ENCODE results near the gene SLC15A5.

Gene SLC15A5

DNA sequence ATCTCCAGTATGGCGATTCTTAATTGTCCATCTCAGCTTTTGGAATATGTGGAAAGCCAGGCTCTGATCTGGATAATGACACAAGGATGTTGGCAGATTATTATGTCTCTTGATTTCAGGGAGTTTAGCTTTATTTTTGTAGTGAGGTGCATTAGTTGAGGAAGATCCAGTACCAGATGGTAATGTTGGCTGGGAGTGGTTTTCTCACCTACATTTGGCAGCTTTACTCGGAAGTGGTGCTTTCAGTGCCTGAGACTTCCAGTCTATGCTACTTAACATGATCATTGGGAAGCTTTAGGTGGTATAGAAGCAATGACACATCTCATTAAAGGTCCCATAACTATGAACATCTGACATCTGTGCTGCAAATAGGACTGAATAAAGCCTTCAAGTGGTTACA is 7.5 kb downstream of the SLC15A5 start:
- H3K4me3 ChIP-seq (ENCODE audit: insufficient read depth, low read depth, low read length, poor library complexity, severe bottlenecking) = no peak overlapping the region
- H3K27ac ChIP-seq (ENCODE audit: insufficient read depth, low read length, poor library complexity, severe bottlenecking) = no peak overlapping the region
- no peaks in the 10 kb centered on the region for H3K4me1 ChIP-seq (ENCODE audit: control insufficient read depth, insufficient read depth, low read length, poor library complexity, severe bottlenecking)
- H3K27me3 ChIP-seq (replicated peaks; ENCODE audit: control insufficient read depth, insufficient read depth, low read length, poor library complexity, severe bottlenecking) = no peaks in the 10 kb centered on the region
- DNase-seq = no peak
- no peaks in the 10 kb centered on the region for H3K9me3 ChIP-seq (ENCODE audit: control insufficient read depth, low read length)
- no peaks in the 10 kb centered on the region for H3K36me3 ChIP-seq (ENCODE audit: control insufficient read depth, insufficient read depth, low read length)

GRCh38 chr12:16266085-16266484 is 11.4 kb downstream of the SLC15A5 start:
- no peaks in the 10 kb centered on the region for H3K27me3 ChIP-seq (replicated peaks; ENCODE audit: control insufficient read depth, insufficient read depth, low read length, poor library complexity, severe bottlenecking)
- no peaks in the 10 kb centered on the region for H3K36me3 ChIP-seq (ENCODE audit: control insufficient read depth, insufficient read depth, low read length)
- H3K9me3 ChIP-seq (ENCODE audit: control insufficient read depth, low read length) = no peaks in the 10 kb centered on the region
- no peak overlapping the region for H3K4me3 ChIP-seq (ENCODE audit: insufficient read depth, low read depth, low read length, poor library complexity, severe bottlenecking)
- no peak for DNase-seq
- no peaks in the 10 kb centered on the region for H3K4me1 ChIP-seq (ENCODE audit: control insufficient read depth, insufficient read depth, low read length, poor library complexity, severe bottlenecking)
- no peak overlapping the region for H3K27ac ChIP-seq (ENCODE audit: insufficient read depth, low read length, poor library complexity, severe bottlenecking)

GRCh38 chr12:16261944-16262475 is 15.5 kb downstream of the SLC15A5 start:
- Histone ChIP-seq H3K27me3 (replicated peaks; ENCODE audit: control insufficient read depth, insufficient read depth, low read length, poor library complexity, severe bottlenecking) (no peaks in the 10 kb centered on the region), H3K27ac (ENCODE audit: insufficient read depth, low read length, poor library complexity, severe bottlenecking) (no peak overlapping the region), H3K36me3 (ENCODE audit: control insufficient read depth, insufficient read depth, low read length) (no peaks in the 10 kb centered on the region), H3K4me1 (ENCODE audit: control insufficient read depth, insufficient read depth, low read length, poor library complexity, severe bottlenecking) (no peaks in the 10 kb centered on the region), H3K4me3 (ENCODE audit: insufficient read depth, low read depth, low read length, poor library complexity, severe bottlenecking) (no peak overlapping the region), H3K9me3 (ENCODE audit: control insufficient read depth, low read length) (no peaks in the 10 kb centered on the region)
- no peak for DNase-seq

- H3K4me3 ChIP-seq (ENCODE audit: insufficient read depth, low read depth, low read length, poor library complexity, severe bottlenecking) = no peak overlapping the region
Measured at GRCh38 chr12:16260206-16260605, 17.3 kb downstream of the SLC15A5 start.

DNA sequence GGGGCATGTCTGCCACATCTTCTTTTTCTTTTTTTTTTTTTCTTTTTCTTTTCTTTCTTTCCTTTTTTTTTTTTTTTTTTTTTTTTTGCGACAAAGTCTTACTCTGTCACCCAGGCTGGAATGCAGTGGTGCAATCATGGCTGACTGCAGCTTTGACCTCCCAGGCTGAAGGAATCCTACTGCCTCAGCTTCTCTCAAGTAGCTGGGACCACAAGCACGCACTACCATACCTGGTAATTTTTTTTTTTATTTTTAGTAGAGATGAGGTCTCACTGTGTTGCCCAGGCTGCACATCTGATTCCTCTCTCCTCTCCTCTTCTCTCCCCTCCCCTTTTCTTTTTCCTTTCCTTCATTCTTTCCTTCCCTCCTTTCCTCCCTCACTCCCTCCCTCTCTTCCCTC is 18.5 kb downstream of the SLC15A5 start:
- no peak for DNase-seq
- Histone ChIP-seq H3K36me3 (ENCODE audit: control insufficient read depth, insufficient read depth, low read length) (no peaks in the 10 kb centered on the region), H3K4me3 (ENCODE audit: insufficient read depth, low read depth, low read length, poor library complexity, severe bottlenecking) (no peak overlapping the region), H3K4me1 (ENCODE audit: control insufficient read depth, insufficient read depth, low read length, poor library complexity, severe bottlenecking) (no peaks in the 10 kb centered on the region), H3K9me3 (ENCODE audit: control insufficient read depth, low read length) (no peaks in the 10 kb centered on the region), H3K27me3 (replicated peaks; ENCODE audit: control insufficient read depth, insufficient read depth, low read length, poor library complexity, severe bottlenecking) (no peaks in the 10 kb centered on the region), H3K27ac (ENCODE audit: insufficient read depth, low read length, poor library complexity, severe bottlenecking) (no peak overlapping the region)

More at GRCh38 chr12:16260206-16260605, 17.3 kb downstream of the SLC15A5 start:
- no peak overlapping the region for H3K27ac ChIP-seq (ENCODE audit: insufficient read depth, low read length, poor library complexity, severe bottlenecking)
- H3K4me1 ChIP-seq (ENCODE audit: control insufficient read depth, insufficient read depth, low read length, poor library complexity, severe bottlenecking) = no peaks in the 10 kb centered on the region
- no peak for DNase-seq
- H3K36me3 ChIP-seq (ENCODE audit: control insufficient read depth, insufficient read depth, low read length) = no peaks in the 10 kb centered on the region
- H3K9me3 ChIP-seq (ENCODE audit: control insufficient read depth, low read length) = no peaks in the 10 kb centered on the region
- no peaks in the 10 kb centered on the region for H3K27me3 ChIP-seq (replicated peaks; ENCODE audit: control insufficient read depth, insufficient read depth, low read length, poor library complexity, severe bottlenecking)

DNA sequence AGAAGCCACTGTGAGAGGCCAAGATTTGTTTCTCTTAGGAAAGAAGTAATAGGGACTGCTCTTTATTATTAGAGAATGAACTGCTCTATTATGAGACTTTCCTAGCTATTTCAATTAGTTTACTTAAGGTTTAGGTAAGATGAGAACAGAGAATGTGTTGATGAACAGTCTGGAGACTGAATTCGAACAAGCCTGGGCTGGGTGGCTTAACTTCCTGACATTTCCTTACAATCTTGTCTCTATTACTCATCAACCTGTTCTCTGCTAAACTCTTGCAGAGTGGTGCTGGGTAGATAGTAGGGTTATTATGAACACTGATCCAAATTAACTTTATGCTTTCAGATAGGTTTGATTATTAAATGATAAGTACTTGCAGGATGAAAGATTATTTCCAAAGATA is 31.2 kb downstream of the SLC15A5 start:
- H3K27ac ChIP-seq (ENCODE audit: insufficient read depth, low read length, poor library complexity, severe bottlenecking) = no peak overlapping the region
- H3K9me3 ChIP-seq (ENCODE audit: control insufficient read depth, low read length) = no peaks in the 10 kb centered on the region
- H3K27me3 ChIP-seq (replicated peaks; ENCODE audit: control insufficient read depth, insufficient read depth, low read length, poor library complexity, severe bottlenecking) = no peaks in the 10 kb centered on the region
- DNase-seq = no peak
- H3K4me1 ChIP-seq (ENCODE audit: control insufficient read depth, insufficient read depth, low read length, poor library complexity, severe bottlenecking) = no peaks in the 10 kb centered on the region
- H3K4me3 ChIP-seq (ENCODE audit: insufficient read depth, low read depth, low read length, poor library complexity, severe bottlenecking) = no peak overlapping the region
- H3K36me3 ChIP-seq (ENCODE audit: control insufficient read depth, insufficient read depth, low read length) = no peaks in the 10 kb centered on the region

- no peaks in the 10 kb centered on the region for H3K27me3 ChIP-seq (replicated peaks; ENCODE audit: control insufficient read depth, insufficient read depth, low read length, poor library complexity, severe bottlenecking)
- no peaks in the 10 kb centered on the region for H3K9me3 ChIP-seq (ENCODE audit: control insufficient read depth, low read length)
- H3K4me3 ChIP-seq (ENCODE audit: insufficient read depth, low read depth, low read length, poor library complexity, severe bottlenecking) = no peak overlapping the region
- no peak for DNase-seq
- no peak overlapping the region for H3K27ac ChIP-seq (ENCODE audit: insufficient read depth, low read length, poor library complexity, severe bottlenecking)
- no peaks in the 10 kb centered on the region for H3K36me3 ChIP-seq (ENCODE audit: control insufficient read depth, insufficient read depth, low read length)
- H3K4me1 ChIP-seq (ENCODE audit: control insufficient read depth, insufficient read depth, low read length, poor library complexity, severe bottlenecking) = no peaks in the 10 kb centered on the region
Measured at GRCh38 chr12:16245209-16245608, 32.3 kb downstream of the SLC15A5 start.

- no peaks in the 10 kb centered on the region for H3K27me3 ChIP-seq (replicated peaks; ENCODE audit: control insufficient read depth, insufficient read depth, low read length, poor library complexity, severe bottlenecking)
Measured at GRCh38 chr12:16243487-16244412, 33.7 kb downstream of the SLC15A5 start.

DNA sequence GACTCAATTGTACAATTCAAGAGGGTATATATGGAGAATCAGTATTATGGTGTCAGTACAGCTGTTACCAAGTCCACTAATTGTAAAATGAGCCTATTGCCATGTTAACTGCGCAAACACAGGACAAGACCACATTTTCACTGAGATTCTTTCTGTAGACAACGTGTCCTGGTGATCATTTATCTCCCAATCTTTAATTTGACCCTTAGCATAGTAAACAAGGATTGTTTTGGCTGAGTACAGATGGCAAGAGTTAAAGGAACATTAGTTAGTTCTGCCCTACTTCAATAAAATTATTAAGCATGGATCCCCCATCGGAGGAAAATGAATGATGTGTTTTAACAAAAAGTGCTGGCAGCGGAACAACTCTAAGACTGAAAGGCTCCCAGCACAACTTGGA is 36.1 kb downstream of the SLC15A5 start:
- H3K27me3 ChIP-seq (replicated peaks; ENCODE audit: control insufficient read depth, insufficient read depth, low read length, poor library complexity, severe bottlenecking) = no peaks in the 10 kb centered on the region
- H3K9me3 ChIP-seq (ENCODE audit: control insufficient read depth, low read length) = no peaks in the 10 kb centered on the region
- H3K4me1 ChIP-seq (ENCODE audit: control insufficient read depth, insufficient read depth, low read length, poor library complexity, severe bottlenecking) = no peaks in the 10 kb centered on the region
- H3K4me3 ChIP-seq (ENCODE audit: insufficient read depth, low read depth, low read length, poor library complexity, severe bottlenecking) = no peak overlapping the region
- no peak for DNase-seq
- H3K27ac ChIP-seq (ENCODE audit: insufficient read depth, low read length, poor library complexity, severe bottlenecking) = no peak overlapping the region
- H3K36me3 ChIP-seq (ENCODE audit: control insufficient read depth, insufficient read depth, low read length) = no peaks in the 10 kb centered on the region

More at GRCh38 chr12:16243487-16244412, 33.7 kb downstream of the SLC15A5 start:
- H3K27ac ChIP-seq (ENCODE audit: insufficient read depth, low read length, poor library complexity, severe bottlenecking) = no peak overlapping the region
- no peak overlapping the region for H3K4me3 ChIP-seq (ENCODE audit: insufficient read depth, low read depth, low read length, poor library complexity, severe bottlenecking)
- H3K36me3 ChIP-seq (ENCODE audit: control insufficient read depth, insufficient read depth, low read length) = no peaks in the 10 kb centered on the region
- no peak for DNase-seq
- no peaks in the 10 kb centered on the region for H3K4me1 ChIP-seq (ENCODE audit: control insufficient read depth, insufficient read depth, low read length, poor library complexity, severe bottlenecking)
- no peaks in the 10 kb centered on the region for H3K9me3 ChIP-seq (ENCODE audit: control insufficient read depth, low read length)

- no peak overlapping the region for H3K4me3 ChIP-seq (ENCODE audit: insufficient read depth, low read depth, low read length, poor library complexity, severe bottlenecking)
- H3K4me1 ChIP-seq (ENCODE audit: control insufficient read depth, insufficient read depth, low read length, poor library complexity, severe bottlenecking) = no peaks in the 10 kb centered on the region
- no peak overlapping the region for H3K27ac ChIP-seq (ENCODE audit: insufficient read depth, low read length, poor library complexity, severe bottlenecking)
- no peaks in the 10 kb centered on the region for H3K9me3 ChIP-seq (ENCODE audit: control insufficient read depth, low read length)
- H3K36me3 ChIP-seq (ENCODE audit: control insufficient read depth, insufficient read depth, low read length) = no peaks in the 10 kb centered on the region
- H3K27me3 ChIP-seq (replicated peaks; ENCODE audit: control insufficient read depth, insufficient read depth, low read length, poor library complexity, severe bottlenecking) = no peaks in the 10 kb centered on the region
- DNase-seq = no peak
Measured at GRCh38 chr12:16238661-16239060, 38.8 kb downstream of the SLC15A5 start.
